GM20431 (cell line): ENCODE results near the gene EFCAB11.
"Not testable (repeated sequence)": the region's sequence is repeated elsewhere in the genome, so short reads cannot be mapped to it uniquely, and the experiment has no call there.

ENCODE experiments used
- in situ Hi-C: fragments of 300-500 bp; cut with MseI, MboI; formaldehyde crosslinking; loops from one replicate; pipeline ENCODE4 v1.15.0; 2020; ENCODE audit warnings: low sequenced_read_pairs; ENCODE audit not compliant: unreplicated experiment

The EFCAB11 gene

GRCh38 chr14:89915114-89915878 lies 39.2 kb downstream of the EFCAB11 start:
- in situ Hi-C loops = loop anchor here (10.0 kb wide), 1 partner anchor 890 kb away; no protein-coding TSS in a partner anchor

DNA sequence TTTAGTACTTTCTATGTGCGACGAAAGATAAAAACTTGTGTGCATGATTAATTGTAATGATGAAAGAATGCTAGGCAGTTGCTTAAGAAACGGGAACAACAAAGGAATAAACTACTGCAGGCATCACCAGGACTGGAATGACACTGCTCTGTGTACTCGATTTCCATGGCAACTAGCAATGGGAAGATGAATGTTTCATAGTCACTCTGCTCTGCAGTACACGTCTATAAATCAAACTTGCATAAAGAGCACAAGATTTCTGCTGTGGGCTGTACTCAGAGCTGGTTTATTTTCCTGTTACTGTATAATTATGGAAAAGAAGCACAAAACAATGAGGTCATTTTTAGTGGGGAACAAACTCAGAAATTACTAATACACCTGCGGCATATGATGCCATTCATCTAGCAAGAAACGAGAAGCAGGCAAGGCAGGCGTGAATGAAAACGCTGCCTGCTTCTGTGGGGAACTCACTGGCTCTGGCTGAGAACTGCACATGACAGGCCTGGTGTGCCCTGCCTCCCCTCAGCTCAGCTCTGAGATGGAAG lies 41.8 kb downstream of the EFCAB11 start:
- in situ Hi-C loops = loop anchor here (10.0 kb wide), 1 partner anchor 888 kb away; no protein-coding TSS in a partner anchor

DNA sequence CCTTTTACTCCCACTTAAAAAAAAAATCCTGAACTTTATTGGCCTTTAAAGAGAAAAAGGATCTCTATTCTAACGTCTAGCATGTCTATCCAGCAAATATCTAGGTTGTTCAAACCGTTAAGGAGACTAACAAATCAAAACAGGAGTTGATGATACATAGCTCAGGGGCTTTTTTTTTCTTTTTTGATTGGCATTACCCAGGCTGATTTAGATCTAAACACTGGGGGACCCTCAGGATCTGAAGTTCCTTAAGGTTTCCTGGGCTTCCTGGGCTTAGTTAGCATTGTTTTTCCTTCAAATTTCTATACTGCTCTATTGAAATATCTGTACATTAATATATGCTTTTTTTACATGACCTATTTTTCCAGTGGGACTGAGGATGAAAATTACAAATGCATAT lies 42.3 kb downstream of the EFCAB11 start:
- in situ Hi-C loops = loop anchor here (10.0 kb wide), 1 partner anchor 887 kb away; no protein-coding TSS in a partner anchor

GRCh38 chr14:89911010-89911919 lies 43.3 kb downstream of the EFCAB11 start:
- in situ Hi-C loops = loop anchor here (10.0 kb wide), 1 partner anchor 886 kb away; no protein-coding TSS in a partner anchor

DNA sequence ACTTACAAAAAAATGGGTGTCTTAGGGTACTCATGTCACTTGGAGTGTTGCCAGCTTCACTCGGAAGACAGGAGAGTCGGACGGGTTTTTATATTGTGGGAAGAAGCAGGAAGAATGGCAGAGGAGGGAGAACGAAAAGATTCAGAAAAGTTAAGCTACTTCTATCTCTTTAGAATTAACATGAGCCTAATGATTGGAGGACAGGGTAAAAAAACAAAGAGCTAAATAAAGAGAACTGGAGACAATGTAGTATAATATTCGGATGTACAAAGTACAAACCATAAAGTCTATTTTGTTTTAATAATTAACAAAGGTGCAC lies 43.9 kb downstream of the EFCAB11 start:
- in situ Hi-C loops = loop anchor here (10.0 kb wide), 1 partner anchor 886 kb away; no protein-coding TSS in a partner anchor

- in situ Hi-C loops = no loop called here
These were observed 44.9 kb downstream of the EFCAB11 start for GRCh38 chr14:89909586-89909985.

GRCh38 chr14:89908712-89909450 lies 45.6 kb downstream of the EFCAB11 start:
- in situ Hi-C loops = no loop called here

- in situ Hi-C loops = no loop called here
These were observed 46.9 kb downstream of the EFCAB11 start for GRCh38 chr14:89907655-89908054.

DNA sequence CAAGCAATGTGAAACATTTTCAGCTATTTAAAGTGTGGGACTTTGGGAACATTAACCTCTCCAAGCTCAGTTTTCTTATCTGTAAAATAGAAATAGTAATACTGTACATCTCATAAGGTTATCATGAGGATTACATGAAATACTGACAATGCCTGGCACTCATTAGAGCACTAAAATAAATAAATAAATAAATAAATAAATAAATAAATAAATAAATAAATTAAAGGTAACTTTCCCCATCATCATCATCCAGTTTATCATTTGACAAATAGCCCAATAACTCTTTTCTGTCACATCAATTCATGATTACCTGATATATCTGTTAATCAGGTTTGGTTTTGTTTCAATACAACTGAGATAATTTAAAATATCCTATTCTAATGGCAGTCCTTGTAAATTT lies 48.5 kb downstream of the EFCAB11 start:
- in situ Hi-C loops = no loop called here

DNA sequence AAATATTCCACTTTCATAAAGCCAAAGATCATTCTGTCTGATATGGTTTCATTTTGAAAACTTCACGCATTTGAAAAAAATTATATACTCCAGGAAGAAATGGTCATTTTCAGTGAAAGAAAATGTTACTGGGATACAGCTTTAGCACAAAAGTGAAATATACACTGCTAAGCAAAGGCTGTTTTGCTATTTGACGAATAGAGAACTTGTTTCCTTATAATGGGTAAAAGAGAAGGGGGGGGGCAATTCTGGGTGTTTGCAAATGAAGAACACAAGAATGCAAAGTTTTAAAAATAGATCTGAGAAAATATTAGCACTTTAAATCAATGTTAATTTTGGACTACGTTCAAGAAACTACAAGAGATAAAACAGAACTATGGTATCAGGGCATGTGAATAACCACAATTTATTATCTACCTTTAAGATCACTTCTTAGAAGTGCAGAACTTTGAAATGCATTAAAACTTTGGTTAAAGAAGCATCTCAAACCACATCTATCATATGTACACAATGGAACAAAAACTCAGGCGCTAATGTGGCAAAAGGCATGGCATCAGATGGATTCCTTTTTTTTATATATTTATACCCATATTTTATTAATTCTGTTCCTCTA lies 51.1 kb downstream of the EFCAB11 start:
- in situ Hi-C loops = no loop called here

DNA sequence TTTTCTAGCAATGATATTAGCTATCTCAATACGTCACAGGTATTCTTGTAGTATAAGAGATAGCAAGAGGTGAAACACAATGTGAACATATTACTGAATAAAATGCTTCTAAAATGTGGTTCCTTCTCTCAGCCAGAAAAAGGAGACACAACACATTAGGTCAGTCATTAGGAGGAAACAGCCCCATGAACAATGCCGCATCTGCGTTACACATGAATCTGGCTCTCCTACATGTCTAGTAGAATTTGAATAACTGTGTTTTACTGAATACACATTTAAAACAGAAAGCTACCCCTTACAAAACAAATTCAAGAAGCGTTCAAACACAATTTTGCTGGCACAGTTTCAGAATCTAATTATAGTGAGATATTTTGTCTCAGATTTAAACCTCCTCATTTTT lies 51.6 kb downstream of the EFCAB11 start:
- in situ Hi-C loops = no loop called here

DNA sequence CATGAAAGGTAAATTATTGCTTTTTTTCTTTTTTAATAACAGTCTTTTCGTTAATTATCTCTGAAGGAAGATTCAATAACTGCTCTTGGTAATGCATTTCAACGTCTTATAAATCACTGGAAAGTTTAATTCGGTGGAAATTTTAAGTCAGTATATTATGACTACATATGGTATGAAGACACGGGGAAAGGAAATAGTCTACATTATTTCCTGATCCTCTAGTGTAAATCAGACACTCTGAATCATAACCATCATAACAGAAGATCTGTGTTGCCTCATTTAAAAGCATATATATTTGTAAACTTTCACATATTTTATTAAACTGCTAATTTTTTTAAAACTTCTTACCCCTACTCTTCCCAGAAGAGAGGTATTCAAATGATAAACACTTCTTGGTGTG lies 53.7 kb downstream of the EFCAB11 start:
- in situ Hi-C loops = no loop called here

- in situ Hi-C loops = loop anchor here (5.0 kb wide), 1 partner anchor 863 kb away; no protein-coding TSS in a partner anchor
These were observed 54.4 kb downstream of the EFCAB11 start for GRCh38 chr14:89899917-89900663.

DNA sequence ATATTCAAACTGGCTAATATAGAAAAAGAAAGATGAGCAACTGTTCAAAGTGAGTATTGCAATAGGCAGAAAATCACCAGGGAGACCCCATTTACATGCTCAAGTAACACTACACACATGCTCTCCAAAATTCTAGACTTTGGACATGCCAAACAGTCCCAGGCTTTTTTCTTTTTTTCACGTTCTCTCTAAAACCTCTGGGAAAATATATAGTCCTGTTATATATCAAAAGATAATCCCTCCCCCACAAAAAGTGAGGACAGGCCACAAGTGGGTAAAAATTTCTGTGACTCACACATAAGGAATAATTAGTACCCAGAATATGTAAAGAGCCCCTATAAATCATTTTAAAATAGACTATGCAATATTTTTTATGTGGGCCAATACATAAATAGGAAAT lies 55.2 kb downstream of the EFCAB11 start:
- in situ Hi-C loops = loop anchor here (5.0 kb wide), 1 partner anchor 862 kb away; no protein-coding TSS in a partner anchor

DNA sequence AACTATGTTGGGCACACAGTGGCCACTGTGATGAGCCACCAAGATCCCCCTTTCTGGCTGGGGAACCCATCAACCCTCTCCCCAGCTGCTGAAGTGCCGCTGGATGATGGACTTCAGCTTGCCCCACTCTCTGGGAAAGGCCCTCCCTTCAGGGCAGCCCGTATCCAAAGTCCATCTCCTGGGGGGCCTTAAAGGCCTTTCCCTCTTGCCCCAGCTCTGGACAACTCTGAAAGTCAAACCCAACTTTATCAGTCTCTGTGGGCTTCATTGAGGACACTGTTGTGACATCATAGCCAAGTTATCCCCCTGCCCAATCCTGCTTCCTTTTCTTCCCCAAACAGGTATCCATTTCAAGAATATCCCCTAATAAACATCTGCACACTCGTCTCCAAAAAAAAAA lies 61.1 kb downstream of the EFCAB11 start:
- in situ Hi-C loops = not testable (repeated sequence)

DNA sequence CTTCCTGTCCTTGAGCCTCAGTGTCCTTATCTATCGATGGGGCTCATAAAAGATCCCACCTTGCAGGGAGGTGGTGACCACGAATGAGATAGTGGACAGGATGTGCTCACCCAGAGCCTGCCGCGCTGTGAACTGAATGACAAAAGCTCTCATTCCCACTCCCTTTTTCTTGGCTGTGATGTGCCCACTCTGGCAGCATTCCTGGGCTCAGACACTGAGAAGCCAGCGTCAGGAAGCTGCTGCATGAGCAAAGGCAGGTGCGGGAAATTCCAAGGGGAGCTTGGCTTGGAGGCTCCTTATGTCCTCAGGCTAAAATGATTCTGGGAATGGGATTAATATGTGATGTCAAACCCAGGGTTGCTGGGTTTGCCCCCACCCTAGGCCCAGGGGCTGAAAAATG lies 61.6 kb downstream of the EFCAB11 start:
- in situ Hi-C loops = no loop called here

DNA sequence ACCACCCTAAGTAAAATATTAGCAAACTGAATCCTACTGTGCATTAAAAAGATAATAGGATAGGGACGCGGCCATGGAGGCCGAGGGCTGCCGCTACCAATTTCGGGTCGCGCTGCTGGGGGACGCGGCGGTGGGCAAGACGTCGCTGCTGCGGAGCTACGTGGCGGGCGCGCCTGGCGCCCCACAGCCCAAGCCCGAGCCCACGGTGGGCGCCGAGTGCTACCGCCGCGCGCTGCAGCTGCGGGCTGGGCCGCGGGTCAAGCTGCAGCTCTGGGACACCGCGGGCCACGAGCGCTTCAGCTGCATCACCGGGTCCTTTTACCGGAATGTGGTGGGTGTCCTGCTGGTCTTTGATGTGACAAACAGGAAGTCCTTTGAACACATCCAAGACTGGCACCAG lies 62.8 kb downstream of the EFCAB11 start:
- in situ Hi-C loops = not testable (repeated sequence)

- in situ Hi-C loops = no loop called here
These were observed 63.5 kb downstream of the EFCAB11 start for GRCh38 chr14:89891055-89891454.

DNA sequence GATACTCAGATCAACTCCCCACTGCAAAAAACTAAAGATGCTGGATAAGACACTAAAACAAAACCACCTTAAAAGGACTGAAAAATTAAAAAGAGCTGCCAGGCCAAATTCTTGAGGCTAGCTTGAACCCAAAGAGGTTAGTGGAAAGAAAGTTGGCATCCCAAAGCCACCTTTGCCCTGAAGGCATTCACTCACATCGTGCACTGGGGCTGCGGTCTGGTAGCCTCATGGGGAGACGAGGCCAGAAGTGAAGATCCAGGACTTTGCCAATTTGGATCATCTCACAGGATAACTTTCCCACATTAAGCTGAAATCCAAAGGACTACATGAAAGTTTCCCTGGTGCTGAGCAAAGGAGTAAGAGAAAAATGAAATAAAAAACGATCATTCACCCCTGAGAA lies 63.9 kb downstream of the EFCAB11 start:
- in situ Hi-C loops = no loop called here
